Left kidney (tissue), 2 donors: Measurements from ENCODE around the gene PGM5. TPM values are rescaled to one million over a fixed set of nuclear protein-coding genes. Genes with fewer than 3 reads are reported as not detected.

ENCODE experiments used
- DNase-seq: peaks from one replicate; pipeline ENCODE4 v3.0.0-alpha.2; 2013
- polyA plus RNA-seq: library from polyadenylated mRNA; unstranded; fragments of 120-200 nt; gene quantifications from one replicate; pipeline ENCODE4 v1.2.1, GENCODE V29; 2013; ENCODE audit not compliant: insufficient read length

Gene PGM5
- polyA plus RNA-seq, 1 donor, result 38.2 TPM

GRCh38 chr9:68493958-68494577 is 137.7 kb downstream of the PGM5 start:
- DNase-seq, result no peak

- DNase-seq, result no peak
Observed at GRCh38 chr9:68495247-68495646, 138.8 kb downstream of the PGM5 start.

GRCh38 chr9:68496356-68496755 is 139.9 kb downstream of the PGM5 start:
- no peak for DNase-seq

- no peak for DNase-seq
Observed at GRCh38 chr9:68497629-68498028, 141.2 kb downstream of the PGM5 start.

- no peak for DNase-seq
Observed at GRCh38 chr9:68498816-68499215, 142.4 kb downstream of the PGM5 start.

- DNase-seq, result no peak
Observed at GRCh38 chr9:68500457-68501381, 144.3 kb downstream of the PGM5 start.

- no peak for DNase-seq
Observed at GRCh38 chr9:68502279-68502678, 145.9 kb downstream of the PGM5 start.

- DNase-seq, result no peak
Observed at GRCh38 chr9:68505681-68506409, 149.4 kb downstream of the PGM5 start.

GRCh38 chr9:68506551-68506950 is 150.1 kb downstream of the PGM5 start:
- DNase-seq, result no peak

- peak; percentile 55 for DNase-seq
Observed at GRCh38 chr9:68507130-68507805, 150.9 kb downstream of the PGM5 start.

- DNase-seq, result no peak
Observed at GRCh38 chr9:68507806-68508145, 151.4 kb downstream of the PGM5 start.

- DNase-seq, result no peak
Observed at GRCh38 chr9:68508547-68508946, 152.1 kb downstream of the PGM5 start.

GRCh38 chr9:68509689-68510088 is 153.3 kb downstream of the PGM5 start:
- DNase-seq, result no peak

GRCh38 chr9:68513385-68513784 is 157.0 kb downstream of the PGM5 start:
- DNase-seq, result no peak

GRCh38 chr9:68513981-68514380 is 157.6 kb downstream of the PGM5 start:
- DNase-seq, result no peak

- DNase-seq, result no peak
Observed at GRCh38 chr9:68515326-68516017, 159.1 kb downstream of the PGM5 start.

- no peak for DNase-seq
Observed at GRCh38 chr9:68522131-68522530, 165.7 kb downstream of the PGM5 start.

GRCh38 chr9:68522954-68523353 is 166.5 kb downstream of the PGM5 start:
- no peak for DNase-seq

GRCh38 chr9:68523367-68523936 is 167.0 kb downstream of the PGM5 start:
- no peak for DNase-seq

- DNase-seq, result peak; percentile 85
Observed at GRCh38 chr9:68530618-68531017, 174.2 kb downstream of the PGM5 start.

GRCh38 chr9:68532131-68532530 is 175.7 kb downstream of the PGM5 start:
- no peak for DNase-seq
